ENCODE data around the gene PDE9A.
"Not testable (repeated sequence)": the region's sequence is repeated elsewhere in the genome, so short reads cannot be mapped to it uniquely, and the experiment has no call there.

Gene PDE9A

DNA sequence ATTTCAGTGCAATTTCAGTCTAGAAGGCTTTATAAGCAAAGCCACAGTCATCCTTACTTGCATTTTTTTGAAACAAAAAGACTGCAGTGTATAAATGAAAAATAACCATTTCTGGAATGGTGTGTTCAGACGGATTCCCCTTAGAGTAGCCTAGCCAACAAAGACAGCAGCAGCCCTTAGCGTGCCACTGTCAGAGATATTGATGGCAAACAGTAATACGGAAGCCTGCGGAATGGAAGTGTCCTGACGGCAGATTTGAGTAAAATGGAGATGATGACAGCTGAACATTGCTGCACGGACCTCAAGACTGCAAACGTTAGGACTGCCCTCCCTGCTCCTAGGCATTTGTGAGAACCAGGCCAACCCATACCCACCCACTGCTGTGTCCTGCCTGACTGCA is 54.7 kb downstream of the PDE9A start:
- DNase-seq (ENCODE audit: low read depth), result no peak

DNA sequence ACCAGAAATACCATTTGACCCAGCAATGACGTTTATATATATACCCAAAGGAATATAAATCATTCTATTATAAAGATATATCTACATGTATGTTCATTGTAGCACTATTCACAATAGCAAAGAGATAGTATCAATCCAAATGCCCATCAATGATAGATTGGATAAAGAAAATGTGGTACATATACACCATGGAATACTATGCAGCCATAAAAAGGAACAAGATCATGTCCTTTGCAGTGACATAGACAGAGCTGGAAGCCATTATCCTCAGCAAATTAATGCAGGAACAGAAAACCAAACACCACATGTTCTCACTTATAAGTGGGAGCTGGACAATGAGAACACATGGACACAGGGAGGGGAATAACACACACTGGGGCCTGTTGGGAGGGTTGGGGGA is 55.5 kb downstream of the PDE9A start:
- not testable (repeated sequence) for DNase-seq (ENCODE audit: low read depth)

DNA sequence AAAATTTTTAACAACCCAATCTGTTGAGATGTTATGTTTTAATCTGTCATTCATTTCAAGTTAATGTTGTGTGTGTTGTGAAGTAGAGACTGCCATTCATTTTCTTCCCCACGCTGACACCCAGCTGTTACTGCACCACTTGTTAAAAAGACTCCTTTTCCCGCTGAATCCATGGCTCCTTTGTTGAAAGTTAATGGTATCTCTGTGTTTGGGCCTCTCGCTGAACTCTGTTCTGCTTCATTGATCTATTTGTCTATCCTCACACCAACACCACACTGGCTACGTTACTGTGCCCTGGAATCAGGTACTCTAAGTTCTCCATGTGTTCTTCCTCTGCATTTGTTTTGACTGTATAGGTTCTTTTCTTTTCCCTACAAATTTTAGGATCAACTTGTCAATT is 58.2 kb downstream of the PDE9A start:
- DNase-seq (ENCODE audit: low read depth), result no peak

DNA sequence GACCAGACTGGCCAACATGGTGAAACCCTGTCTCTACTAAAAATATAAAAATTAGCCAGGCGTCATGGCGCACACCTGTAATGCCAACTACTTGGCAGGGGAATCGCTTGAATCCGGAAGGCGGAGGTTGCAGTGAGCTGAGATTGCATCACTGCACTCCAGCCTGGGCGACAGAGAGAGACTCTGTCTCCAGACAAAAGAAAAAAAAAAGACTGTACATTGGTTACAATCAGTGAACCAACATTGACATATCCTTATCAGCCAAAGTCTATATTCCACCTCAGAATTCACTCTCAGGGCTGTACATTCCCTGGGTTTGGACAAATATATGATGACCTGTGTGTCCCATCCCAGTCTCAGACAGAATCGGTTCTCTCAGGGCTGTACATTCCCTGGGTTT is 62.0 kb downstream of the PDE9A start:
- DNase-seq (ENCODE audit: low read depth), result not testable (repeated sequence)

DNA sequence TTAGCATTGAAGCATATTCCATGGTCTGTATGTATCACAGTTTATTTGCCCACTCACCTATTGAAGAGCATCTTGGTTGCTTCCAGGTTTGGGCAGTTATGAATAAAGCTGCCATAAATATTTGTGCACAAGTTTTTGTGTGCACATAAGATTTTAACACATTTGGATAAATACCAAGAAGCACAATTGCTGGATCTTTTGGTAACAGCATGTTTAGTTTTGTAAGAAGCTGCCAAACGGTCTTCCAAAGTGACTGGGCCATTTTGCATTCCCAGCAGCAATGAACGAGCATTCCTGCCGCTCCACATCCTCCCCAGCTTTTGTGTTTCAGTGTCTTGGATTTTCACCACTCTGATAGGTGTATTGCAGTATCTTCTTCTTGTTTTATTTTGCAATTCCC is 62.7 kb downstream of the PDE9A start:
- no peak for DNase-seq (ENCODE audit: low read depth)

DNA sequence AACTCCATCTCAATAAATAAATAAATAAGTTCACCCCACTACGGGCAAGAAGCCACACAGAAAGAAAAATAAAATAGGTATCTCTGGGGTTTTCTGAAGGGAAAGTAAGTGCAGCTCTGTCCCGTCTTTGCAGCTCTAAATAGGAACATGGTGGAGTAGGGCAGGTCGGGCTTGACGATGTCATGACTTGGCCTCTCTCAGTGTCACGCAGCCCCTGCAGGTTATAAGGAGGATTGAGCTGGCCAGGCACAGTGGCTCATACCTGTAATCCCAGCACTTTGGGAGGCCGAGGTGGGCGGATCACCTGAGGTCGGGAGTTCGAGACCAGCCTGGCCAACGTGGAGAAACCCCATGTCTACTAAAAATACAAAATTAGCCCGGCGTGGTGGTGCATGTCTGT is 67.1 kb downstream of the PDE9A start:
- DNase-seq (ENCODE audit: low read depth), result not testable (repeated sequence)

DNA sequence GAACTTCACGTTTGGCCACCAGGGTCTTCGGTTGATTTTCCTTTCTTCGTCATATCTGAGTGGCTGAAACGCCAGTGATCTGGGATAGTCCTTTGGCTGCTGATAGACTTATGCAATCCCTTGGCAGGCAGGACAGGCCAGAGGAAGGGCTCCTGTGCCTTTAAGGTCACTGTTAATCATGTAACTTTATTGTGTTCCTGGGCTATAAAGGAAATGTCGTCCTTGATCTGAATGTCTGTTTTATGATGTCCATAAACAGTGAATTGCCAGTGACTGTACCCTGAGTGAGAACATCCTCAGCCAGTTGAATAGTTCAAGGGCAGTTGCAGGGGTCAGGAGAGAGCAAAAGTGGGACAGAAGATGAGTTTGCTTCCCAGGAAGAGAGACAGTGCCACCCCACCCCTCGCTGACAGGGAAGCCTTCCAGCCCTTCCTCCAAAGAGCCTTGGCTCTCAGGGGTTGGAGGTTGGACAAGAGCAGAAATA is 68.0 kb downstream of the PDE9A start:
- no peak for DNase-seq (ENCODE audit: low read depth)

DNA sequence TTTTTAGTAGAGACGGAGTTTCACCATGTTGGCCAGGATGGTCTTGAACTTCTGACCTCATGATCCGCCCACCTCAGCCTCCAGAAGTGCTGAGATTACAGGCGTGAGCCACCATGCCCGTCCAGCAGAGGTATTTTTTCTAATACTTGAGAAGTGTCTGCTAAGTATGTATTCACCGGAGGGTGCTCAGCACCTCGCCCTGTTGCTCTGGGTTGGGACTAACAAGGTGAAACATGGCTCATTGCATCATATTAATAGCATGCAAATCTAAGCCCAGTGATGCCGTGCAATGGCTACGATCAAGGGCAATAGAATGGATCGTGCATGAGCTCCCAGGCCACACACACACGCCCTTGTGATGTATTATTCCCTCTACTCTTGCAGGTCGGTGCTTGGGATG is 68.7 kb downstream of the PDE9A start:
- DNase-seq (ENCODE audit: low read depth), result no peak

DNA sequence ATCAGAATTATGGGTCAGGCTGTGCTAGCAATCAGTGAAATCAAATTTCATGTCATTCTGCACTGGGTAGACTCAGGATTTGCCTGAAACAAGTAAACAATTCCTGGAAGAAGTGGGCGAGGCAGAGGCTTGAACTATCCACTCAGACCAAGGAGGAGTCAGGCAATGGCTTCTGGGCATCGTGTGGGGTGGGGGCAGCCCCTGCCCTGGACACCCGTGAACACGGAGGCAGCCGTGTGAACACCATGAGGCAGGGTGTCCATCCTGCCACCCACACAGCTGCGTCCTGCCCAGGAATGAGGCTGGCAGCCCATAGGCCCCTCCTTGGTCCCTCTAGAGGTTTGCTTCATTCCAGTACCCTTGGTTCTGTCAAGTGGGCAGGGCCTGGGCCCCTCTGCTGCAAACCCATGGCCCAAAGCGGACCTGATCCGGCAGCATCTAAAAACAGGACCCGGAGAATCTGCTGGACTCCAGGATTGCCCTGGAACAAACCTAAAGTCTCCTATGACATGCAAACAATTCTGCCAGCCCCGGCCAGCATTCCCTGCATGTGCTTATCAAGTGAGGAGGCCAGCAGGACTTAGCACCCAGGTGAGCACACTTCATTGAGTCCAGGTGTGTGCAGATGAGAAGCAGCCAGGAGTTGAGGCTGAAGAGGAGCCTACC is 69.5 kb downstream of the PDE9A start:
- no peak for DNase-seq (ENCODE audit: low read depth)

DNA sequence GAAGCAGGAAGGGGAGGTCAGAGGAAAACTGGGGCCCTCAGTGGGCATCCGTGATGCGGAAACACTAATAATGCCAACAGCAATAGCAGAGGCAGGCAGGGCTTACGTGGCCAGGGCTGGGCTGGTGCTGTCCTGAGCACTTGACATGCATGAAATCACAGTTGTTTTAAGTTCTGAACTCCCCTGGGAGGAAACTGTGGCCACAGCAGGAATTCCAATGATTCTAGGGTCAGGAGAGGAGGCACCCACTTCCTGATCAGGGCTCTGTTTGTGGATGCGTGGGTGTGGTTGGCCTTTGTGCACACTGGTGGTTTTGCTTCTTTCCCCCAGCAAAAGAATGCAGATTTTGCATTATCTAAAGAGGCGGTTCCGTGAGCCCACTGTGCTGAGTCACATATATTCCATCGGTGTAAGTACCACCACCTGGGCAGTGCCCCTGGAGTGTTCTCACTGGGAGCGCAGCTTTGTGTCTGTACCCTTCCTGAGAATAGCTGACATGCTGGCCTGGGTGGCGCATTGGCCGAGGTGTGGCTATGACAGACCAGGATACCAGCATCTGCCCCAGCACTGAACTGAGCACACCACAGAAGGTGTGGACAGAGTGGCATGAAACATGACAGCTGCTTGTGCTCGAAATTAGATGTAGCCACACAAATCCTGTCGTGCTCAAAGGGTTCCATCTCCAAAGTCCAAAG is 71.0 kb downstream of the PDE9A start:
- no peak for DNase-seq (ENCODE audit: low read depth)

DNA sequence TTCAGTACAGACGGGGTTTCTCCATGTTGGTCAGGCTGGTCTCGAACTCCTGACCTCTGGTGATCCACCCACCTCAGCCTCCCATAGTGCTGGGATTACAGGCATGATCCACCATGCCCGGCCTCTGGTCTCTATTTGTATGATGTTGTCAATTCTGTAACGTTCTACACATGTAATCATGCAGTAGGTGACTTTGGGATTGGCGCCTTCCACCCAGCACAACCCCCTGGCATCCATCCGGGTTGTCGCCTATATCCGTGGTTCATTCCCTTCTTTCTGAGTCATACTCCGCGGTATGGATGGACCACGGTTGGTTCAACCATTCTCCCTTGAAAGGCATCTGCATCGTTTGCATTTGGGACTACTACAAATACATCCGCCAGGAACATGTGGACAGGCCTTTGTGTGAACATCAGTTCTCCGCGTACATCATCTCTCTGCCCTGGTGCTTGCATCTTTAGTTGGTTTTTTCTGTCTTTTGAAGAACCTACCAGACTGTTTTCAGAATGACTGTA is 72.1 kb downstream of the PDE9A start:
- DNase-seq (ENCODE audit: low read depth), result no peak

DNA sequence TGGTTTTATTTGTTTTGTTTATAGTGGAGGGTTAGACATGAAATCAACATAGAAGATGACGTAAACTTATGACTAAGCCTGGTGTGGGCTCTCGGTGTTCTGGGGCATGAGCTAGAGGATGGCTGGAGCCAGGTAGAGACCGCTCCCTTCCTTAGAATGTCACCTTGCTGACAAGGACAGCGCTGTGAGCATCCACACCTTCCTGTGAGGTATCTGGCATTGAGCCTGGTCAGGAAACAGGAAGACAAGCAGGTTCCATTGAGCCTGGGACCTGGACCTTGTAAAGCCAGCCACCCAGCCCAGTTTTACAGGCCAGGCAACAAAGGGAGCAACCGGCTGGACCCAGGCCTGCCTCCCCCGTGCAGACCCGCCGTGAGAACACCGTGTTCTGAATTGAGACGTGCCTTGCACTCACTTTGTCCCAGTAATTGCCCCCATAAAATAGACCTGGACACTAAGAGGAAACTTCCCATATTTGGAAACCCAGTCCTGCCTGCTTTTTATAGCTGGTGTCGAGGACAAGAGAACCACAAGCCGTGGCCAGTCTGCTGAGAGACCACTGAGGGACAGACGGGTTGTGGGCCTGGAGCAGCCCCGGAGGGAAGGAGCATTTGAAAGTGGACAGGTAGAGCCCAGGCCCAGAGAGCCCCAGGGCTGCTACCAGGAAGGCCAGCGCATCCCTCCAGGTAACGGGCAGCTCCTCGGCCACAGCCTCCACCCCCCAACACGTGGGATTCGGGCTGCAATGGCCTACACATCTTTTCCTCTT is 78.0 kb downstream of the PDE9A start:
- no peak for DNase-seq (ENCODE audit: low read depth)

DNA sequence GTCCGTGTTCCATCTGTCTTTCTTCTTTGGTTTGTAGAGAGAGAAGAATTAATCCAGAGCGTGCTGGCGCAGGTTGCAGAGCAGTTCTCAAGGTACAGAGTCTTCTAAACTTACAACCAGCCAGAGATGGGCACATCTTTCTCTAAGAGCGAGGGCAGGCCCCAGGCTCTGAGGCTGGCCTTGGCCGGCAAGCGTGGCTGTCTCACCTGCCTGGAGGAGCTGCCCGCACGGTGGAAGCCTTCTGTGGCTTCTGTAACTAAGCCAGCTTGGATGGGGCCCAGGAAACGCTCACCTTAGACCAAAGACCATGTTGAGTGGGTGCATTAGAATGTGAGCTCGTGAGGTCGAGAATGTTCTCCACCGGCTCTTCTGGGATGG is 78.6 kb downstream of the PDE9A start:
- DNase-seq (ENCODE audit: low read depth), result no peak

DNA sequence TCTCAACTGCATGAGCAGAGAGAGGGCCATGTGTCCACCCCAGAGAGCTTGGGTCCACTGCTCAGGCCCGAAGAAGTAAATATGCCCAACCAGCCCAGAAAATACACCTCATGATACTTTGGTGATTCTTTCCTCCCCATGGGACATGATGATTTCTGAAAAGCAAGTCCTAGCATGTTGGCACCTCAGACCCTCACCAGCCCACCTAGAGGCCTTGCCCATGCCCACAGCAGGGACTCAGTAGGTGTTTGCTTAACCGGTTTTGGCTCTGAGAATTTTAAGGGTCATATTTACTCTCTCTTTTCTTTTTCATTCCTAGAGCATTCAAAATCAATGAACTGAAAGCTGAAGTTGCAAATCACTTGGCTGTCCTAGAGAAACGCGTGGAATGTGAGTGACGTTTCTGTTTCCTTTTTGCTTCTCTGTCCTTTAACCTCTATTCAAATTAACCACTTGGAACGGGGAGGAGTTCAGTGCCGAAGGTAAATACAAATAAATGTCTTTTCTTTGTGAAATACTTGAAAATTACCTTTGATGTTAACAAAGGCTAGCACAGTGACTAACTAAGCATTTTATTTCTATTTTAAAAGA is 79.7 kb downstream of the PDE9A start:
- DNase-seq (ENCODE audit: low read depth), result no peak

DNA sequence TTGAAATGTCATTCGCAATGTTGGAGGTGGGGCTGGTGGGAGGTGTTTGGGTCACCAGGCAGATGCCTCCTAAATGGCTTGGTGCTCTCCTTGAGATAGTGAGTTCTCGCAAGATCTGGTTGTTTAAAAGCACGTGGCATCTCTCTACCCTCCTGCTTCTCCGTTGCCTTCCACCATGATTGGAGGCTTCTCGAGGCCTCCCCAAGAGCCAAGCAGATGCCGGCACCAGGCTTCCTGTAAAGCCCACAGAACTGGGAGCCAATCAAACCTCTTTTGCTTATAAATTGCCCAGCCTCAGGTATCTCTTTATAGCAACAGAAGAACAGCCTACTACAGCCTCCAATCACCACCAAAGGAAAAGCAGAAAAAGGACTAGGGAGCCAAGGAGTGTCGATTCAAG is 80.5 kb downstream of the PDE9A start:
- DNase-seq (ENCODE audit: low read depth), result no peak

DNA sequence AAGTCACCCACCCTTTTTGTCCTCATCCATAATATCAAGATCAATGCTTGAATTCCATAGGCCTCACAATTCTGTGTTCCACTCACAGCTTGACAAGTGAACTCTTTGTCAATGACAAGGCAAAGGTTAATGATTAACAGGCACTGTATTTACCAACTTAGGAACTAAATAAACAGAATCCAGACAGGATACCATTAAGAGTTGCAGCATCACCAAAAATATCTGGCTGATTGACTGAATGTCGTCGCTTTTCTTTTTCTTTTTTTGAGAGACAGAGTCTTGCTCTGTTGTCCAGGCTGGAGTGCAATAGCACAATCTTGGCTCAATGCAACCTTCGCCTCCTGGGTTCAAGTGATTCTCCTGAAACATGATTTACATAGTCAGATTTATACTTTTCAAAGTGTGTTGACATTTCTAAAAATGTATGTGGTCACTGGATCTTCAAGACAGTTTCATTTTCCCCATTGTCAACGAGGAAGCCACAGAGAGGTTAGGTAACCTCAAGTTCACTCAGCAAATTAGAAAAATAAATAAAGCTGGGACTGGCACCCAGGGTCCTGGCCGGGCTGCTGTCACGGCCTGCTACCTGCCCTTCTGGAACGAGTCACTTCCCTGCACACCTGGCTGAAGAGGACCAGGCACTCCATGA is 81.0 kb downstream of the PDE9A start:
- no peak for DNase-seq (ENCODE audit: low read depth)

DNA sequence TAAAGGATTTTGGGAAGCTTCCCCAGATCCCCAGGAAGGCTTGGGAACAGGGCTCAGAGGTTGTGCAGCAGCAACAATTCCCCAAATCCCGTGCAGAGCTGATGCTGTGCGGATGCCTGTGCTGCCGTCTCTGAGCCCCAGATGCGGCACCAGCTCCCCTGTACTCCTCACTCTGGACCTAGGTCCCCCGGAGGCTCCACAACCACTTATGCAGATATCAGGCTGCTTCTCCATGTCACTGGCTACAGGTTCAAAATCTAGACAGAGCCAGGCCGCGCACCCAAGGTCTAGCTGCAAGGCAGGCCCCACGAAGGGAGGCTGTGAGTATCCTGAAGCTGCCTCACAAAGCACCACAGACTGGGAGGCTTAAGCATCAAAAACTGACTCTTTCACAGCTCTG is 81.6 kb downstream of the PDE9A start:
- DNase-seq (ENCODE audit: low read depth), result no peak

DNA sequence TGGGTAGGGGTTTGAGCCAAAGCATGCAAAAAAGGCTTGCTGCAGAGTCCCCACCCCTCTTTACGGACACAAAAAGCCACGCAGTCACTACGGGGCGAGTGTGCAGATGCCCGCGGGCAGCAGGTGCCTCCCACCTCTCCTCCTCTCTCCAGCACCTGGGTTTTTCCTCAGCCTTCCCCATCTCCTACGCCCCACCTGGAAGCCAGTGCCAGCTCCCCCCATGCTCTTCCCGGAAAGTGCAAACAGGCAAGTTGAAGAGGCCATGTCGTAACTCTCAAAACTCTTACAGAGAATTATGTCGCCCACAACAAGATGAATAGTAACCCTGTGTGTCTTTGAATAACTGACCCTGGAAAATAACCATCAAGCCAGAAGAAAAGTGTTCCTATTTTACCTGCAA is 82.5 kb downstream of the PDE9A start:
- no peak for DNase-seq (ENCODE audit: low read depth)

DNA sequence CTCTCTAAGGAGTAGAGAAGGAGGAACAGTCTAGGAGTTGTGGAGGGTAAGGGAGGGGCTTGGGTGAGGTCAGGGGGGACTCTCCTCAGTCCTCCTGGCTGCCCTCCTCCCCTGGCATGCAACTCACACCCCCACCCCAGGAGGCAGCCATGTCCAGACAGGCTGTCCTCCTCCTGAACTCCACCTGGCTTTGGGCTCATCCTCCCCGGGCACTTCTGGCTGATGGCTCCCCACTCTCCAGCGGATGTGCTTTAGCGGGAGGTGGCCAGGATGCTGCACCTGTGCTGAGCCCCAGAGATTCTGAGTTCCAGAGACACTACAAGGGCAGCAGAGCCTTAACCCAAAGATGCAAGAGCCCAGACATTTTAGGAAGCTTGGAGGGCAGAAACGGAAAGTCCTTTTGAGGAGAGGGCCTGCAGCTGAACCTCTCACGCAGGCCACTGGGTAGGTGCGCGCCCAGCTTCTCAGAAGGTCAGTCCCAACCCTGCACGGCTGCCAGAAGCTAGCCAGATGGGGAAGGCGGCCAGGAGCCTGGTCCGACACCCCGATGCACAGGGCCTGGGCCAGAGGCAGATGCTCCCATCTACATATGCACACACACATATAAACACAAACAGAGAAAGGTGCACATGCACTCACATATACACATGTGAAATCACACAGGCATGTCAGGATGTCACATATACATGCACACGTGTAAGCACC is 83.4 kb downstream of the PDE9A start:
- DNase-seq (ENCODE audit: low read depth), result no peak

DNA sequence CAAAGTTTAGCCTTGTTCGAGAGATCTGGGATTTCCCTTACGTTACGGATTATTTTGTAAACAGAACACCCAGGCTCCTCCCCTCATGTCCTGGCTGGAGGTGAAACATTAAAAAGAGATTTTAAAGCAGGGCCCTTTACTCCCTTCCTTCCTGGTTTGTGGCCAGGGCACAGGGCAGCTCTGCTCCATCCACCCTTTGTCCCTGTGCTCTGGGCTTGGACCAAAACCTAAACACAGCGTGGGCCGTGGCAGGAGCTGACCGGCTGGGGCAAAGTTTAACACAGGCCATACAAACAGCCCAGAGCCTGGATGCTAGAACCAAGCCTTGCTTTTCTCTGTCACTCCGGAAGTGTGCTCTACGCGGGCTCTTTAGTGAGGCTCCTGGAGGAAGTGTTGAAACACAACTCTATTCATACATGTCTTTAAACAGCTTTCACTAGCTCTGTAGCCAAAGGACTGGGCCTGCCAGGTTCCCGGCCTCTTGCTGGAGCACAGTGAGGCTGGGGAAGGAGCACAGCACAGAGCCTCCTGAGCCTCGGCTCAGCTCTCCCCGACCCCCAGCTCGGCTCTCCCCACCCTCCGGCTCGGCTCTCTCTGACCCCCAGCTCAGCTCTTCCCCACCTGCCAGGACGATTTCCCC is 84.7 kb downstream of the PDE9A start:
- no peak for DNase-seq (ENCODE audit: low read depth)
